Stimulated activated CD8-positive, alpha-beta memory T cell treated with anti-CD3 and anti-CD28 coated beads, Interleukin-2, amount 100 ng/mL, for 48 hours (primary cell): Measurements from ENCODE around the gene FUT8.
"Not testable (repeated sequence)": the region's sequence is repeated elsewhere in the genome, so short reads cannot be mapped to it uniquely, and the experiment has no call there.

ENCODE experiments used
- DNase-seq, 2 donors: peaks; one replicate each; pipeline ENCODE4 v3.0.0-alpha.2; 2020; ENCODE audit warnings: low read depth in 2 of 2

Gene FUT8

GRCh38 chr14:65620195-65620594 is 207.7 kb downstream of the FUT8 start:
- DNase-seq: no peak

GRCh38 chr14:65622703-65623102 is 210.2 kb downstream of the FUT8 start:
- no peak for DNase-seq

GRCh38 chr14:65623759-65624158 is 211.2 kb downstream of the FUT8 start:
- no peak for DNase-seq

- no peak for DNase-seq
These were observed 214.8 kb downstream of the FUT8 start for GRCh38 chr14:65627315-65627714.

- no peak for DNase-seq
These were observed 216.1 kb downstream of the FUT8 start for GRCh38 chr14:65628664-65629063.

GRCh38 chr14:65631040-65631439 is 218.5 kb downstream of the FUT8 start:
- no peak for DNase-seq

GRCh38 chr14:65632487-65632886 is 220.0 kb downstream of the FUT8 start:
- no peak for DNase-seq

GRCh38 chr14:65633666-65634065 is 221.1 kb downstream of the FUT8 start:
- not testable (repeated sequence) for DNase-seq

- DNase-seq: peak; percentile 29 to 36
These were observed 225.2 kb downstream of the FUT8 start for GRCh38 chr14:65637780-65638179.

- no peak for DNase-seq
These were observed 226.7 kb downstream of the FUT8 start for GRCh38 chr14:65639216-65639615.

GRCh38 chr14:65650826-65651225 is 238.3 kb downstream of the FUT8 start:
- no peak for DNase-seq

GRCh38 chr14:65656554-65656953 is 244.0 kb downstream of the FUT8 start:
- no peak for DNase-seq

GRCh38 chr14:65658202-65658601 is 245.7 kb downstream of the FUT8 start:
- DNase-seq: no peak

GRCh38 chr14:65661865-65662264 is 249.3 kb downstream of the FUT8 start:
- no peak for DNase-seq

- no peak for DNase-seq
These were observed 251.9 kb downstream of the FUT8 start for GRCh38 chr14:65664436-65664835.

GRCh38 chr14:65676361-65677014 is 264.0 kb downstream of the FUT8 start:
- no peak for DNase-seq

- DNase-seq: no peak
These were observed 273.0 kb downstream of the FUT8 start for GRCh38 chr14:65685572-65685971.

- DNase-seq: no peak
These were observed 274.2 kb downstream of the FUT8 start for GRCh38 chr14:65686761-65687160.

GRCh38 chr14:65689070-65689469 is 276.5 kb downstream of the FUT8 start:
- DNase-seq: no peak

GRCh38 chr14:65692566-65692965 is 280.0 kb downstream of the FUT8 start:
- not testable (repeated sequence) for DNase-seq

GRCh38 chr14:65696801-65697200 is 284.3 kb downstream of the FUT8 start:
- no peak for DNase-seq

GRCh38 chr14:65703521-65703920 is 291.0 kb downstream of the FUT8 start:
- DNase-seq: no peak

- DNase-seq: no peak
These were observed 291.5 kb downstream of the FUT8 start for GRCh38 chr14:65703996-65704395.

GRCh38 chr14:65704437-65704836 is 291.9 kb downstream of the FUT8 start:
- no peak for DNase-seq
